HG03342 (cell line): ENCODE data around the gene NSF.
"Not testable (repeated sequence)": the region's sequence is repeated elsewhere in the genome, so short reads cannot be mapped to it uniquely, and the experiment has no call there.

ENCODE experiments used
- ATAC-seq: cut with Tn5 transposase; IDR thresholded peaks from one replicate; pipeline ENCODE4 v1.9.1; 2021; ENCODE audit warnings: mild to moderate bottlenecking, moderate library complexity; ENCODE audit not compliant: unreplicated experiment

Gene NSF

GRCh38 chr17:46772475-46773220 is 182.2 kb downstream of the NSF start:
- ATAC-seq: no peak

GRCh38 chr17:46773221-46773605 is 182.7 kb downstream of the NSF start:
- ATAC-seq: no peak

GRCh38 chr17:46773676-46774075 is 183.2 kb downstream of the NSF start:
- no peak for ATAC-seq

GRCh38 chr17:46774108-46774737 is 183.8 kb downstream of the NSF start:
- no peak for ATAC-seq

GRCh38 chr17:46776298-46777005 is 186.0 kb downstream of the NSF start:
- no peak for ATAC-seq

- no peak for ATAC-seq
These were observed 187.8 kb downstream of the NSF start for GRCh38 chr17:46777943-46778915.

- ATAC-seq: no peak
These were observed 189.5 kb downstream of the NSF start for GRCh38 chr17:46780003-46780373.

GRCh38 chr17:46782250-46782953 is 191.9 kb downstream of the NSF start:
- ATAC-seq: no peak

GRCh38 chr17:46783031-46783593 is 192.6 kb downstream of the NSF start:
- no peak for ATAC-seq

- ATAC-seq: no peak
These were observed 195.2 kb downstream of the NSF start for GRCh38 chr17:46785696-46786095.

- ATAC-seq: no peak
These were observed 197.0 kb downstream of the NSF start for GRCh38 chr17:46787478-46787877.

- no peak for ATAC-seq
These were observed 197.8 kb downstream of the NSF start for GRCh38 chr17:46788300-46788699.

GRCh38 chr17:46788796-46789195 is 198.3 kb downstream of the NSF start:
- no peak for ATAC-seq

GRCh38 chr17:46789610-46790009 is 199.1 kb downstream of the NSF start:
- no peak for ATAC-seq

- no peak for ATAC-seq
These were observed 199.7 kb downstream of the NSF start for GRCh38 chr17:46790216-46790615.

GRCh38 chr17:46791531-46791930 is 201.1 kb downstream of the NSF start:
- ATAC-seq: no peak

- ATAC-seq: no peak
These were observed 201.6 kb downstream of the NSF start for GRCh38 chr17:46792071-46792470.

GRCh38 chr17:46793023-46793422 is 202.6 kb downstream of the NSF start:
- not testable (repeated sequence) for ATAC-seq

GRCh38 chr17:46793541-46793940 is 203.1 kb downstream of the NSF start:
- no peak for ATAC-seq

GRCh38 chr17:46794318-46794717 is 203.8 kb downstream of the NSF start:
- ATAC-seq: no peak
